Testis (tissue), 2 donors: ENCODE data around the gene LSP1.

Experiments used
- CTCF ChIP-seq, 3 experiments: fragments of 450-650 bp in 2 of 3; fragments of 200-600 bp in 1 of 3; sonication (generic) in 1 of 3; IDR thresholded peaks; one replicate each; pipeline ENCODE4 v1.5.1; 2016 to 2019; ENCODE audit warnings: antibody characterized with exemption in 3 of 3, mild to moderate bottlenecking in 2 of 3, moderate library complexity in 1 of 3
- POLR2A ChIP-seq: fragments of 450-650 bp; IDR thresholded peaks from one replicate; pipeline ENCODE4 v1.6.1; 2017; ENCODE audit warnings: antibody characterized with exemption, mild to moderate bottlenecking, moderate library complexity

GRCh38 chr11:1868636-1869291 is 15.9 kb downstream of the LSP1 start:
- TF ChIP-seq POLR2A (no peak), CTCF (IDR thresholded peaks at IDR 0.05) (no peak)
